SU-DHL-6 (cell line): ENCODE measurements around the gene IL17RD.

Source experiments
- H2AFZ ChIP-seq: fragments of 200-600 bp; sonication (generic); 2 replicates; pipeline ENCODE4 v1.6.1; 2014; ENCODE audit warnings: low read depth, mild to moderate bottlenecking, moderate library complexity, mixed read lengths, antibody characterized with exemption, low read length; ENCODE audit not compliant: severe bottlenecking
- H3F3A ChIP-seq: fragments of 200-600 bp; shearing (Covaris generic); 2 replicates; pipeline ENCODE4 v1.6.0; 2016; ENCODE audit warnings: antibody characterized with exemption, mild to moderate bottlenecking; ENCODE audit not compliant: insufficient read depth
- H3K27ac ChIP-seq: fragments of 200-600 bp; sonication (generic); 2 replicates; pipeline ENCODE4 v1.5.1; 2016; ENCODE audit warnings: low read depth, mild to moderate bottlenecking, low read length, moderate library complexity, mixed read lengths
- H3K27me3 ChIP-seq: fragments of 200-600 bp; sonication (generic), shearing (Covaris generic); 2 replicates; pipeline ENCODE4 v1.6.0; 2014; ENCODE audit warnings: mild to moderate bottlenecking, low read length
- H3K36me3 ChIP-seq: fragments of 200-600 bp; sonication (generic); 2 replicates; pipeline ENCODE4 v1.6.1; 2014; ENCODE audit warnings: mild to moderate bottlenecking, low read length, mixed read lengths
- H3K4me2 ChIP-seq: fragments of 300-600, 200-600 bp; shearing (Covaris generic), sonication (generic); 2 replicates; pipeline ENCODE4 v1.6.0; 2014; ENCODE audit warnings: low read length, low read depth, mild to moderate bottlenecking; ENCODE audit not compliant: poor library complexity, severe bottlenecking
- H3K4me3 ChIP-seq: fragments of 200-600 bp; sonication (generic); 2 replicates; pipeline ENCODE4 v1.5.1; 2014; ENCODE audit warnings: antibody characterized with exemption, low read length, mild to moderate bottlenecking, mixed read lengths; ENCODE audit not compliant: insufficient read depth, poor library complexity, severe bottlenecking
- H3K79me2 ChIP-seq: fragments of 200-600 bp; sonication (generic); 2 replicates; pipeline ENCODE4 v1.6.1; 2014; ENCODE audit warnings: mild to moderate bottlenecking, low read length, moderate library complexity; ENCODE audit not compliant: insufficient read depth
- H3K9ac ChIP-seq: fragments of 200-600 bp; sonication (generic); 2 replicates; pipeline ENCODE4 v1.7.0; 2014; ENCODE audit warnings: mild to moderate bottlenecking, low read length
- H3K9me2 ChIP-seq: fragments of 200-600 bp; sonication (generic); replicated peaks from 2 replicates; pipeline ENCODE4 v1.6.1; 2014; ENCODE audit warnings: low read length; ENCODE audit not compliant: insufficient read depth
- H3K9me3 ChIP-seq: fragments of 200-600 bp; sonication (generic); 2 replicates; pipeline ENCODE4 v1.6.1; 2014; ENCODE audit warnings: low read length, mixed read lengths; ENCODE audit not compliant: insufficient read depth
- H4K20me1 ChIP-seq: fragments of 200-600 bp; sonication (generic); 2 replicates; pipeline ENCODE4 v1.6.1; 2014; ENCODE audit warnings: low read depth, mild to moderate bottlenecking, antibody characterized with exemption, low read length, moderate library complexity, mixed read lengths
- EZH2phosphoT487 ChIP-seq: fragments of 200-600 bp; sonication (generic), shearing (Covaris generic); conservative IDR thresholded peaks from 2 replicates; pipeline ENCODE4 v1.6.1; 2018; ENCODE audit warnings: mild to moderate bottlenecking, antibody characterized with exemption, low read length, moderate library complexity, mixed read lengths
- TF ChIP-seq, protein P1 (sequence below): fragments of 200-600 bp; sonication (generic); IDR thresholded peaks from one replicate; pipeline ENCODE4 v1.5.1; 2017; ENCODE audit warnings: antibody characterized with exemption, mild to moderate bottlenecking, low read length, moderate library complexity; ENCODE audit not compliant: insufficient read depth, poor library complexity, severe bottlenecking

The IL17RD gene

DNA sequence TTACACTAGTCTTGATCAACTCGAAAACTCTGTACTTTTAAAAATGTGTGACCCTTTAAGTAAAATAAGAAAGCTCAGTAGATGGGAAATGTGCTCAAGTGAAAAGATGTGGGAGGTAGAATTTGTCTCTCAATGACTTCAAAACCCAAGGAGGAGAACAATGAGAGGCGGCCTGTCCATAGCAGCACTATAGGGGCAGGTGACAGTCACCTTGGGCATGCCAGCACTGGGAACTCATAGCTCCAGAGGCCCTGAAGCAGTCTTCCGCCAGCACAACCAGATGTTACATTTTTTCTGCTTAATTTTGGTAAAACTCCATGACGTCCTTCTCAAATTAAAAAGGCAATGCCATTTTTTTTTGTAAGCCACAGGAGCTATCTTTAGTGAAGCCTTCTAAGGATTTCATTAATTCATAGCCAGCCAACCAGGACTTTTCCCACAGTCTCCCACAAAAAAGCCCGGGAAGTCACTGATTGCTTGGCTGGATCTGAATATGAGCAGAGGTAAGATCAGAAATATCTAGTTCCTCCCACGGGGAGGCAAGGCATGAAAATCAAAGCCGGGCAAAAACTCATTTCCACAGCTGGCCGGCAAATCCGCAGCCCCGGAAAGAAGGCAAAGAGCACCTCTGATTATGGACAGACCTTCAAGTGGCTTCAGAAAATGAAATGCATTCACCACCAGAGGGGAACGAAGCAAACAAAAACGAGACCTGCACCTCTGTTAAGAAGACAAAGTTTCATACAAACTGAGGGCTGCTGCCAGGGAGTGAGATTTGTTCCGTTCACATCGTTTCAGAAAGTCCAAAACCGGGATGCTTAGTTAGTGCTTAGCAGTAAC, 10.5 kb downstream of the IL17RD start:
- H3K27ac ChIP-seq = no peak overlapping the region
- no peaks in the 10 kb centered on the region for H3K27me3 ChIP-seq
- H3K4me2 ChIP-seq = no peak overlapping the region
- H2AFZ ChIP-seq = no peak overlapping the region
- no peak overlapping the region for H3K4me3 ChIP-seq
- H3K79me2 ChIP-seq = no peaks in the 10 kb centered on the region
- no peaks in the 10 kb centered on the region for H3K36me3 ChIP-seq
- H4K20me1 ChIP-seq = no peaks in the 10 kb centered on the region
- H3K9me2 ChIP-seq = no peaks in the 10 kb centered on the region
- H3K9ac ChIP-seq = no peak overlapping the region
- no peaks in the 10 kb centered on the region for H3F3A ChIP-seq
- no peaks in the 10 kb centered on the region for H3K9me3 ChIP-seq
- no peak for TF ChIP-seq EZH2phosphoT487
- TF ChIP-seq, protein P1, sequence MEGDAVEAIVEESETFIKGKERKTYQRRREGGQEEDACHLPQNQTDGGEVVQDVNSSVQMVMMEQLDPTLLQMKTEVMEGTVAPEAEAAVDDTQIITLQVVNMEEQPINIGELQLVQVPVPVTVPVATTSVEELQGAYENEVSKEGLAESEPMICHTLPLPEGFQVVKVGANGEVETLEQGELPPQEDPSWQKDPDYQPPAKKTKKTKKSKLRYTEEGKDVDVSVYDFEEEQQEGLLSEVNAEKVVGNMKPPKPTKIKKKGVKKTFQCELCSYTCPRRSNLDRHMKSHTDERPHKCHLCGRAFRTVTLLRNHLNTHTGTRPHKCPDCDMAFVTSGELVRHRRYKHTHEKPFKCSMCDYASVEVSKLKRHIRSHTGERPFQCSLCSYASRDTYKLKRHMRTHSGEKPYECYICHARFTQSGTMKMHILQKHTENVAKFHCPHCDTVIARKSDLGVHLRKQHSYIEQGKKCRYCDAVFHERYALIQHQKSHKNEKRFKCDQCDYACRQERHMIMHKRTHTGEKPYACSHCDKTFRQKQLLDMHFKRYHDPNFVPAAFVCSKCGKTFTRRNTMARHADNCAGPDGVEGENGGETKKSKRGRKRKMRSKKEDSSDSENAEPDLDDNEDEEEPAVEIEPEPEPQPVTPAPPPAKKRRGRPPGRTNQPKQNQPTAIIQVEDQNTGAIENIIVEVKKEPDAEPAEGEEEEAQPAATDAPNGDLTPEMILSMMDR = no peak

DNA sequence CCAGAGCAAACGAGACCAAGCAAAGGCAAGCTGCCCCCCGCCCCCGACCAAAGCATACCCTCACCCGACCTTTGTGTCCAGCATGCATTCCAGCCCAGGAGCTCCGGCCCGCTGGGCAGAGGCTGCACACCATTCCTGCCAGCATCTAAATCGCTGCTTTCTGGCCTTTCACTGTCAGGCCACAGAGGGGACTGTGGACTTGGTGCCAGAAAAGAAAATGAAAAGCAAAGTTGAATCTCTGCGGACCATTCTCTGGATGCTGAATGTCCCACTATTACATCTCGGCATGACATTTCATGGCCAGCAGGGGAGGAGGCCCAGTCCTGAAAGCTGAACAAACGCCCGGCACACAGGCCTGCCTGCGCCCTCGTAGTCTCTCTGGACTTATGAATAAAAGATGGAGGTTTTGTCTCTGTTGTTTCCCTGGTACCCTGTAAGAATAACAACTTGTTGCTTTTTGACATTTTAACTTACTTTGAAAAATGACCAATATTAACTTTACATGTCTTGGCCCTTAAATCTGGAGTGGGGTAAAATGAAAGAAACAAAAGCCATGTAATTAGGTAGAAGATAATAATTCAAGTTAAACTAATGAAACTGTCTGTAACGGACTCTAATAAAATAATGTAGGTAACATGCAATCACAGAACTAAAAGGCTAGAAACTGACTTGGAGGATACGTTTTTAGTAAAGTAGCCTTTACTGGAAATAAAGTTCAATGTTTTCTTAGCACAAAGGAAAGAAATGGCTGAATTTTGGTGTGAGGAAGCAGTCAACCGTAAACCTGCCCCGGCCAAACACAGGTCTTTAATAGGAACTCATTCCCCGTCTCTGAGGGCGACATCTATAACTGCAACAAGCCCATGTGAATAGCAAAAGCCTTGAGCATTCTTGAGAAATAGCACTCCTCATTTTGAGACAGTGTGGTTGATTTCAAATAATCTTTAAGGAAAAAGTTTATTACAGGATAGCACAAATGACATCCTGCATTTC, 12.7 kb downstream of the IL17RD start:
- Histone ChIP-seq H3K9me2 (no peaks in the 10 kb centered on the region), H3F3A (no peaks in the 10 kb centered on the region), H3K4me2 (no peak overlapping the region), H3K9me3 (no peaks in the 10 kb centered on the region), H3K79me2 (no peaks in the 10 kb centered on the region), H2AFZ (no peak overlapping the region), H3K36me3 (no peaks in the 10 kb centered on the region), H3K27me3 (no peaks in the 10 kb centered on the region), H3K27ac (no peak overlapping the region), H4K20me1 (no peaks in the 10 kb centered on the region), H3K9ac (no peak overlapping the region), H3K4me3 (no peak overlapping the region)
- TF ChIP-seq EZH2phosphoT487 = no peak
- TF ChIP-seq, protein P1 = no peak

DNA sequence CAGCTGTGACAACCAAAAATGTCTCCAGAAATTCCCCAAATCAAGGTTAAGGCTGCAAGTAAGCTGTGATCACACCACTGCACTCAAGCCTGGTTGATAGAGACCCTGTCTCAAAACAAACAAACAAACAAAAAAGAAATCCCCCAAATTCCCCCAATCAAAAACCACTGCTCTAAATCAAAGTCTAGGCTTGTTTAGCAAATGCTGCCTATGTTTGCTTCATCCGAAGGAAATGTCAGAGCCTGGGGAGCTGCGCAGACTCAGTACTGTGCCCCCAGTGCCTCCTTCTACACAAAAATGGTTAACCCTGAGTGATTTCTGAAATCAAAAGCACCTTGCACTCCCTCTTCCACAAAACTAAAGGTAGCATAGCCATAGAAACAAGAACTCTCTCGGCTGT, 13.4 kb downstream of the IL17RD start:
- H3K4me3 ChIP-seq = no peak overlapping the region
- H3K27ac ChIP-seq = no peak overlapping the region

More for the DNA sequence above, 13.4 kb downstream of the IL17RD start:
- H3K9me3 ChIP-seq = no peaks in the 10 kb centered on the region
- no peak overlapping the region for H3K4me2 ChIP-seq
- no peaks in the 10 kb centered on the region for H3K27me3 ChIP-seq
- no peaks in the 10 kb centered on the region for H4K20me1 ChIP-seq
- H3K9ac ChIP-seq = no peak overlapping the region
- H3K9me2 ChIP-seq = no peaks in the 10 kb centered on the region
- no peak for TF ChIP-seq EZH2phosphoT487
- TF ChIP-seq, protein P1 = no peak
- no peaks in the 10 kb centered on the region for H3F3A ChIP-seq
- no peaks in the 10 kb centered on the region for H3K79me2 ChIP-seq
- no peak overlapping the region for H2AFZ ChIP-seq
- no peaks in the 10 kb centered on the region for H3K36me3 ChIP-seq
